HG02885 (cell line): ENCODE measurements around the gene FOS.
"Not testable (repeated sequence)": the region's sequence is repeated elsewhere in the genome, so short reads cannot be mapped to it uniquely, and the experiment has no call there.

Experiments used
- ATAC-seq: cut with Tn5 transposase; IDR thresholded peaks from one replicate; pipeline ENCODE4 v1.9.1; 2021; ENCODE audit warnings: mild to moderate bottlenecking; ENCODE audit not compliant: unreplicated experiment, poor library complexity

The FOS gene

DNA sequence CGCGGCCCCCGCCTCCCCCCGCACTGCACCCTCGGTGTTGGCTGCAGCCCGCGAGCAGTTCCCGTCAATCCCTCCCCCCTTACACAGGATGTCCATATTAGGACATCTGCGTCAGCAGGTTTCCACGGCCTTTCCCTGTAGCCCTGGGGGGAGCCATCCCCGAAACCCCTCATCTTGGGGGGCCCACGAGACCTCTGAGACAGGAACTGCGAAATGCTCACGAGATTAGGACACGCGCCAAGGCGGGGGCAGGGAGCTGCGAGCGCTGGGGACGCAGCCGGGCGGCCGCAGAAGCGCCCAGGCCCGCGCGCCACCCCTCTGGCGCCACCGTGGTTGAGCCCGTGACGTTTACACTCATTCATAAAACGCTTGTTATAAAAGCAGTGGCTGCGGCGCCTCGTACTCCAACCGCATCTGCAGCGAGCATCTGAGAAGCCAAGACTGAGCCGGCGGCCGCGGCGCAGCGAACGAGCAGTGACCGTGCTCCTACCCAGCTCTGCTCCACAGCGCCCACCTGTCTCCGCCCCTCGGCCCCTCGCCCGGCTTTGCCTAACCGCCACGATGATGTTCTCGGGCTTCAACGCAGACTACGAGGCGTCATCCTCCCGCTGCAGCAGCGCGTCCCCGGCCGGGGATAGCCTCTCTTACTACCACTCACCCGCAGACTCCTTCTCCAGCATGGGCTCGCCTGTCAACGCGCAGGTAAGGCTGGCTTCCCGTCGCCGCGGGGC is at the start of gene FOS:
Gene FOS (plus strand): TSS at position 407 of the 731 bp plus-strand sequence. CDS start 155 bp downstream, at position 562.
- peak; percentile 86 for ATAC-seq

DNA sequence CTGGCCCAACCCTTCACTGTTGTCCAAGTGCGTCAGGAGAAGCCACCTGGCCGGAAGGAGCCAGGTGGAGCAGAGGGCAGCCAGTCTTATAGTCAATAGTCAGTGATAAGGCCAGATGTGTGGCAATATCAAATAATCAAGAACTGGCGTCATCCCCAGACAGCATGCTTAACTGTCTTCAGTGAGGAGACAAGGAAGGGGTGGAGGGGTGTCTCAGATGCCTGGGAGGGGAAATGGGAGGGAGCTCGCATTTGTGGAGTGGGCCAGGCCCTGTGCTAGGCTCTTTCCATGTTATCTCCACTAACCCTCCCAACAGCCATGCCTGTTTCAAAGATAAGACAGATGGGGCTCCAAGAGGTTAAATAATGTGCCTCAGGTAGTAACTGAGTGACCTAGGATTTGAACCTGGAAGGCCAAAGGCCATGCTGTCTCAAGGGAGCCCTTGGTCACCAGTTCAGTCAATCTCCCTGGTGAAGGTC is 48.9 kb upstream of the FOS start:
- ATAC-seq = no peak

DNA sequence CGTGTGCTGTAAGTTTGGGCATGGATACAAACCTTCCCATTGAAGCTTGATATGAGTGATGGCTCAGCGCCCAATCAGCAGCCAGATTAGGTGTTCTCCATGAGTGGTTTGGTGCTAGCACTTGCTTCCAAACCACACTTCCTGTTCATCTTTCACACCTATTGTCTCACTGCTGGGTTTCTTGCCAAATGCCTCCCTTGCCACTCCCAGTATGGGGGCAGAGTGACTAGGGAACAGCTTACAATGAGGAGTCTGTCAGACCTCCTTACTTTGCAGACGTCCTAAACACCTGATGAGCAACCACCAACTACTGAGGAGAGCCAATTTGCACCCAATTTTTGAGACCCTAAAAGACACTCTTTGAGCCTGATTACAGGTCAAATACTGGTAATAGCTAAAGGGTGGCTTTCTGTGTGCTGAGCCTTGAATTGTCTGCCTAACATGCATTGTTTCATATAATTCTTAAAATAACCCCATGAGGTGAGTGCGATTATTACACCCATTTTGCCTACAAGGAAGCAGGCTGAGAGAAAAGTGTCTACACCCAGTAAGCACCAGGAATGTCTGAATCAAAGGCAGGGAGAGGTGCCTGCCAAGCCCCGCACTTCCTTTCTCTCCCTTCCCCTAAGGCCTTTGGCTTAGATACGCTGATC is 48.4 kb upstream of the FOS start:
- ATAC-seq = peak; percentile 44

DNA sequence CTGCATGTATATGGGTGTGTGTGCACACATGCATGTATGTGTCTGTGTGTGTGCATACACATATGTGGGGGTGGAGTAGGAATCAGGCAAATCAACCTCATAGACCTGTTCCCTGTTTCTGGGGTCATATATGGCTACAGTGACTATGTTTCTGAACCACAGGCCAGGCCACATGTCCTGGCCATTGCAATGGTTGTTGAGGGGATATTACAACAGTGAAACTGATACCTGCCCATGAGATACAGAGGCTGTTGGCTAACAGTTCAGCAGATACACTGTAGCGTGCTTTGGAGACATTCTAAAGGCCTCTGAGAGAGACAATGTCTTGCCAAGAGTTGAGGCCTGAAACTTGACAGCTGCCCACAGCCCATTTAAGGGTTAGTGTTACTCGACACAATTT is 47.3 kb upstream of the FOS start:
- ATAC-seq = peak; percentile 62

DNA sequence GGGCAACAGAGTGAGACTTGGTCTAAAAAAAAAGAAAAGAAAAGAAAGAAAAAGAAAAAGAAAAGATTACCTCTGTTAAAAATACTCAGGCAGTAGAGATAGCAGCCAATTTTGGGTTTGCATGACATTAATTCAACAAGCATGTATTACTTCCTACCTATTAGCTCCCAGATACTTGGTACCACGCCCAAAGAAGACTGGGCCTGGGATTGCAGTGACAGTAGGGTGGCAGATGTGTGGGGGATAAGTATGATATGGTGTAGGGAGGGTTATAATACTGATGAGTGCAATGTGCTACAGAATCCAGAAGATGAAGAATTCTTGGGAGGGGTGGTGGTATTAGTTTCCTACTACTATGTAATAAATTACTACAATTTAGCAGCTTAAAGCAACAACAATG is 46.4 kb upstream of the FOS start:
- no peak for ATAC-seq

DNA sequence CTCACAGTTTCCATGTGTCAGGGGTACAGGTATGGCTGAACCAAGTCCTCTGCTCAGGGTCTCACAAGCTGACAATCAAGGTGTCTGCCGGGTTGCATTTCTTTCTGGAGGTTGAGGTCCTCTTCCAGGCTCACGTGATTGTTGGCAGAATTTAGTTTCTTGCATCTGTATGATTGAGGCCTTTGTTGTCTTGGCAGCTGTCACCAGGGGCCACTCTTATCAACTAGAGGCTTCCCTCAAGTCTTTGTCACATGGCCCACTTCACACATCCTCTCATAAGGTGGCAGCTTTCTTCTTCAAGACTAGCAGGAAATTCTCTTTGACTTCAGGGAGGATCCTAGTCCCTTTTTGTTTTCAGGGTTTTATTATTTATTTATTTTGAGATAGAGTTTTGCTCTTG is 46.0 kb upstream of the FOS start:
- ATAC-seq = no peak

DNA sequence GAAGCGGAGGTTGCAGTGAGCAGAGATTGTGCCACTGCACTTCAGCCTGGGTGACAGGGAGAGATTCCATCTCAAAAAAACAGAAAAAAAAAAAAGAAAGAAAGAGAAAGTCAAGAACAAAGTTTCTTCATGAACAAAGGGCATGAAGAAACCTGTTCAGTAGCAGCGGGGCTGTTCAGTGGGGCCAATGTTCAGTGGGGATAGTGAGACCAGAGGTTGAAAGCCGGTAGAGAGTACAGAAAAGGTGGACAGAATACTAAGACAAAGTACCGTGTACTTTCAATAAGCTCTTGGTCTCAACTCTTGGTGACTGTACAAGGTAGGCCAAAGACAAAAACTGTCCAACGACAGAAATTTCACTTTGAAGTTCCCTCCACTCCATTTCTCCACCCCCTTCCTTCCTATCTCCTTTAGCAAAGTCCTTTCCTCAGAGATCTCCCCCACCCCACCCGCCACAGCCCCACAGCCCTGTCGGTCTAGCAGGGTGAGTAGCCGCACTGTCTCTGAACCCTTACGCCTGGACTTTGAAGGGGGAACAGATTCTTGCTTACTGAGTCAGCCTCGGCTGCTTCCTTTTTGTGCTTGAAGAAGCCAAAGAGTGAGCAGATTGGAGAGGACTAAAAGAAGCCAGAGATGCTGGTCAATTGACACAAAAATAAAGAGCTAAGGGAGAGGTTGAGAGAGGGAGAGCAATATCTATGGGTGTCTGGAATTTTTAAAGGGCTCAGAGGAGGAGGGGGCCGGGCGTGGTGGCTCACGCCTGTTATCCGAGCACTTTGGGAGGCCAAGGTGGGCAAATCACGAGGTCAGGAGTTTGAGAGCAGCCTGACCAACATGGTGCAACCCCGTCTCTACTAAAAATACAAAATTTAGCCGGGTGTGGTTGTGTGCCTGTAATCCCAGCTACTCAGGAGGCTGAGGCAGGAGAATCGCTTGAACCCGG is 44.2 kb upstream of the FOS start:
- no peak for ATAC-seq

DNA sequence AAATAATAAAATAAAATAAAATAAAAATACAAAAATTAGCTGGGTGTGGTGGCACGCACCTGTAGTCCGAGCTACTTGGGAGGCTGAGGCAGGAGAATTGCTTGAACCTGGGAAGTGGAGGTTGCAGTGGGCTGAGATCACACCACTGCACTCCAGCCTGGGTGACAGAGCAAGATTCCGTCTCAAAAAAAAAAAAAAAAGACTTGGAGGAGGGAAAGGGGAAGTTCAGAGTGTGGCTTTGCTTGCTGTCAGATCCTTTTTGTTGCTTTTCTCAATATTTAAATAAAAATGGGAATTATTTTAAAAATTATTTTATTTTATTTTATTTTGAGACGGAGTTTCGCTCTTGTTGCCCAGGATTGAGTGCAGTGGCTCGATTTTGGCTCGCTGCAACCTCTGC is 43.4 kb upstream of the FOS start:
- ATAC-seq = not testable (repeated sequence)

DNA sequence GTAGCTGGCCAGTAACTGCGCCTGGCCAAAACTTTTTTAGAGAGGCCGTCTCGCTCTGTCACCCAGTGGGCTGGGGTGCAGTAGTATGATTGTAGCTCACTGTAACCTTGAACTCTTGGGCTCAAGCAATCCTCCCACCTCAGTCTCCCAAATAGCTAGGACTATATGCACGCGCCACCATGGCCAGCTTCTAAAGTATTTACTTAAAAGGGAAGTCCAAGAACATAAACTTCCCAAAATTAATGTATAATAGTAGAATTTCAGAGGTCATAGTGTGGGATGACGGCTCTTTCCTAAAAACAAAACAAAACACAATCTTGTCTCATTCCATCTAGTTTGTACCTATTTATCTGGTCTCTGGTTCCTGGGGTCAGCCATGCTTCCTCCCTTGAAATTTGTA is 42.2 kb upstream of the FOS start:
- ATAC-seq = no peak

DNA sequence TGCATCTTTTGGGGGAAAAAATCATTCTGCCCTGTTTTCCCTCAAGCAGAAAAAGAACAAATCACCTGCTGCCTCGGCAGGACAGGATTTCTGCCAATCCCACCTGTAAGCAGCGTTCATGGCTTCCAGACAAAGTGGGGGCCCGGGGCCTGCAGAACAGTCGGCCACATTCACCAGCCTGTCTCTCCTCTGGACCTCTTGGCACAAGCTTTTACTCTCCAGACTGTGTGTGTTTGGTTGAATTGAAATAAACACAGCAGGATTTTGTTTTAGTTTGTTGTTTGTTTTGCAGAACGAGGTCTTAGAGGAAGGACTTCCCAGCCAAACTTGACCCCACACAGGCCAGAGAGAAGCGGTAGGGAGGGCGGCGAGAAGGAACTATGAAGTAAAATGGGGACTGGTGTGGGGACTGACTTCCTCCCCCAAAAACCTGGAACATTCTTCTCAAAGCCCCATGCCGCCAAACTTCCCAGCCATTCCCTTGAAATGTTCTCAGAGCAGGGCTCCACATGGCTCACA is 41.7 kb upstream of the FOS start:
- no peak for ATAC-seq

DNA sequence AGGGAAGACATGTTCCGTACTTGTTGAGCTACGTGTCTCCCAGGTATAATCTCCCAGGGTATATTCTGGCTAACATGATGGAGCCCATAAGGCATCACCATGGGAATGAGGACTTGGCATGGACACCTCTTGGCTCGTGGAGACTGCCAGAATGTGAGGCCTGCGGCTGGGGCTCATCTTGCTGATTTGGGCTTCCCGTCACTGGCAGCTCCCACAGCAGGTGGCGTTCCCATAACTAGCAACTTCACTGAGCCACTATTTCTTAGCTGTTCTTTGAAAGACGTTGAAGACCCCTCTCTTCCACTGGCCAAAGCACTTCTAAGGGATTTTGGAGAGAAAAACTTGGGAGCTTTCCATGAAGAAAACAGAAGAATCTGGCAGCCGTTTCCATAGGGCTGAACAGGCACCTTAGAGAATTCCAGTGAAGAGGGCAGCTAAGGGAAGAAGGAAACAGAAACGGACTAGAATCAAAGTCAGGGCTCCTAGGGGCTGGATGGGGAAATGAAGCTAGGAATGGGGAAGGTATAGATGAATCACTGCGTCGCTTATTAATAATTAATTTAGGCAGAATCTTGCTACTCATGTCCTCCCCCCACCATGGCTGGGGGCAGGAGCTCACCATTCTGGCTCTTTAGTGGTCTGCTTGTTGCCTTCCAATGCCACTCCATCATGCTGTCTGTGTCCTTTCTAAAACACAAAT is 39.7 kb upstream of the FOS start:
- ATAC-seq = no peak

DNA sequence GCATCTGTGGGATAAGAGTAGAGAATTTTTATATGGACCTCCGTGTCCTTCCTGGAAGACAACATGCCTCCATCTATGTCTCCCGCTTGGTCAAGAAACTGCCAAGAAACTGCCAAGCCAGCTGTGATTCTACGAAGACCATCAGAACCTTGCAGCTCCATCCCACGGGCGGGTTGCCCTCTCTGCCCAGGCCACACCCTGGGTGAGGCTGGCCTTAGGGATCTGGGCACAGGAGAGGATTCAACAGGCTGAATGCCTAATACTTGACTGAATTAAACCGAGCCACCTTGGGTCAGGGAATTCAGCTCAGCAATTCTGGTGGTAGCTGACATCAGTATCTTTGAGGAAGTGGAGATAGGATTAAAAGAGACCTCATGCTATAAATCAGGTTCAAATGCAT is 37.8 kb upstream of the FOS start:
- no peak for ATAC-seq

DNA sequence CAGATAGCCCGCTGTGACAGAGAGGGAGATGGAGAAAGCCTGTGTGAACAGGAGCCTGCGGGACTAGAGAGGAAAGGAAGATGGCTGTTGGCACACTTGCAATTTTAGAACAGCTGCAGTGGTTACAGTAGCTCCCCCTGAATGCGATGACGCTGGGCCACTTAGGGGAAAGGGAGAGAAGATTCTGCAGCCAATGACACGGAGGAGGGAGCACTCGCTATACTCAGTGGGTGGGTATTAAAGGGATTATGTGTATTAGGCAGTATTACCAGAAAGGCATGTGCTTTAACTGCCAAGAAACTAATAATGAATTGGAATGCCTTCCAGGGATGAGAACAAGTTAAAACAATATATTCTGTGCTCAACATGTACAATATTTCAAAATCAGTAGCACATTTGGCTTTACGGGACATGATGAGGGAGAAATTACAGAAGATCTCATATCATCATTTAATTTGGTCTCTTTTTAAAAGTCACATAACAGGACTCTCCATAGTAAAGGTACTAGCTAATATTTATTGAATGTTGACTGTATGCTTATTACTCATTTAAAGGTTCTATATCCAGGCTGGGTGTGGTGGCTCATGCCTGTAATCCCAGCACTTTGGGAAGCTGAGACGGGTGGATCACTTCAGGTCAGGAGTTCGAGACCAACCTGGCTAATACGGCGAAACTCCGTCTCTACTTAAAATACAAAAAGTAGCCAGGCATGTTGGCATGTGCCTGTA is 35.9 kb upstream of the FOS start:
- ATAC-seq = no peak

DNA sequence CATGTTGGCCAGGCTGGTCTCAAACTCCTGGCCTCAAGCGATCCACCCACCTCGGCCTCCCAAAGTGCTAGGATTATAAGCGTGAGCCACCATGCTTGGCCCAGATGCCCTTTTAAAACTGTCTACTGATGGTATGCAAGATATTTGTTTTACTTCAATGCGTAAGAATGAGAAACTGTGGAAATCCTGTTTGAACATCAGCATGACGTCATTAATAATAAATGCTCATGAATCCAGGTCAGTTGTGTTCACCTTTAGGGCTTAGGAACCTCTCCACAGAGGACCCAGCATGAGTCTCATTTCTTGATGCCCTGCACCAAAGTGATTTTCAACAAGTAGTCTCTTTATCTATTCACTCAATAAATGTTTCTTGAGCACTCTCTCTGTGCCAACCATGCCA is 34.5 kb upstream of the FOS start:
- no peak for ATAC-seq

DNA sequence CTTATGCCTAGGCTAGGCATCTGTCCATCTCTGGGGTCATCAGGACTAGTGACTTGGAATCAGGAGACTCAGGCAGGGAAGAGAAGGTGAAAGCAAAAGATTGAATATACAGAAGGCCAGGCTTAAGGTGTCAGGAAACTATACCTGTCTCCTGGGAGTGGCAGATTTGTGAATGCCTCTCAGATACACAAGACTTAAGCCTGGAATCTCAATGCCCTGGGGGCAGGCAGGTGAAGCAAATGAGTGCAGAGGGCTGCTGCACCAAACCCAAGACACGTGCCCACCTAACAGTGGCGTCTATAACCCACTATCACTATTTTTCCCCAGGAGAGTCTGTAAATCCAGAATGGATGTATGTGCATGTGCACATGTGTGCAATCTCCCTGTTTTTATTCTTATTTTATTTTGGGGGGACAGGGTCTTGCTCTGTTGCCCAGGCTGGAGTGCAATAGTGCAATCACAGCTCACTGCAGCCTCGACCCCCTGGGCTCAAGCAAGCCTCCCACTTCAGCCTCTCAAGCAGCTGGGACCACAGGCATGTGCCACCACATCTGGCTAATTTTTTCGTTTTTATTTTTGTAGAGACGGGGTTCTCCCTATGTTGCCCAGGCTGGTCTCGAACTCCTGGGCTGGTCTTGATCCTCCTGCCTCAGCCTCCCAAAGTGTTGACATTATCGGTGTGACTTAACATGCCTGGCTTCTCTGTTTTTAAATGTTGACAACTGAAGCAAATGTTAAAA is 31.9 kb upstream of the FOS start:
- no peak for ATAC-seq

DNA sequence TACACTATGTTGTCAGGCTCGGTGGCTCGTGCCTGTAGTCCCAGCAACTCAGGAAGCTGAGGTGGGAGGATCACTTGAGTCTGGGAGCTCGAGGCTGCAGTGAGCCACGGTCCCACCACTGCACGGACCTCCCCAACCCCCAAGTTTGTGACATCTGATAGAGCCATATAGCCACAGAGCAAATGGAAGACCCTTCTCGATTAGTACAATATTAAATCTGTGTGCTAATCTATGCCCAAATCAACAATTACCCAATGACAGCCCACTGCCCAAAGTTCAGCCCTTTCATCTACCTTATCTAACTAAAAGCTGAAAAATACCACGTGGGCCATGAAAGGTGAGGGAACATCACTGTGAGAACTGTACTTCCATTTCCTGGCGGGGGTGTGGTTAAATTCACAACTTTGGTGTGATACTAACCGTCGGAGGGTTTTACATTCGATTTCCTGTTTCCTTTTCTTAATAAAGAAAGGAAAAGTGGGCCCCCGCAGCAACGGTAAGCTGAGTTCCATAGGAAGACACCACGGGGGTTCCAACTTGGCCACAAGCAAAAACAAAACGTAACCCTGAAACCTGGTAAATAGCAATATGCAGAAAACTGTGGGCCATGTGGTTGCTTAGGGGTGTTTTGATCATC is 31.2 kb upstream of the FOS start:
- ATAC-seq = no peak

DNA sequence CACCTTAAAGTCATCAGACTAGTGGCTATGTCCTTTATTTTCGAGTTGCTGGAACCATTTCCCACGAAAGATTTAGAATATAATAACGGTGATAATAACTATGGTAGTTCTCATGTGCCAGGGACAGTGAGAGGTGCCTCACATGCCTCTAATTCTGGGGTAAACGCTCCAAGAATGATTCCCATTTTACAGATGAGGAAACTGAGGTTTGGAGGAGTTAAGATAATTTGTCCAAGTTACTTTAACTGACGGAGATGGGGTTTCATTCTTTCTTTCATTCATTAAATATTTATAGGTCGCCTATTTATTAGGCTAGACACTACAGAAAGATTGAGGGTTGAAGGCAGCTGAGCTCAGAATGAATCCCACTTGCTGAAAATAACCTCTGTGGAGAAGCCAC is 30.7 kb upstream of the FOS start:
- no peak for ATAC-seq

DNA sequence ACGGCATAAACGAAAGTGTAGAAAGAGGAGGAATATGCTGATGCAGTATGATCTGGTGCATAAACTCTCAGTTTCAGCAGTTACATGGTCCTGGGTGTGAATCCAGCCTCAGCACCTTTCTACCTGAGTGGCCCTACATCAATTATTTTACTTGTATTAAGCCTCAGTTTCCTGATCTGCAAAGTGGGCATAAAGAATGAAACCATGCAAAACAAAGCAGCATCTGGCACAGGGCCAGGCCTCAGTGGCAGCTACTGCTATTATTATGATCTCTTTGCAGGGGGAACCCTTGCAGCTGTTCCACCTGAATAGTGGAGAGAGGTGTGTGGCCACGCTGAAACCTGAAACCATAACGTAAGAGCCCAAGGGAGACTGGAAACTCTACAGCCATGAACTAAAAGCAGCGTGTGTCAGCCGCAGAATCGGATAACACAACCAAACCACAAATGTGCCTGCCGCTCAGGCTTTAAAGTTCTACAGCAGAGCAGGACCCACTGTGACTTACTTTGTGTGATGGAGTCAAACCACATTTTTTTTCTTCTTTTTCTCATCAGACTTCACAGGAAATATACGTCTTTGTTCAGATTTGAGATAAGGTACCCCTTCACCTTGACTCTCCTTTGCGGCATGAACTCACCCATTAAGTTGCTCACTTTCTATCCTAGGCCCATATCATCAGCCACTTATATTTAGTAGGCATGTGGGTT is 29.2 kb upstream of the FOS start:
- ATAC-seq = peak; percentile 90
